CD4-positive, alpha-beta memory T cell (primary cell): ENCODE results near the gene WDR91. TPM values are rescaled to one million over a fixed set of nuclear protein-coding genes. Genes with fewer than 3 reads are reported as not detected.
"Not testable (repeated sequence)": the region's sequence is repeated elsewhere in the genome, so short reads cannot be mapped to it uniquely, and the experiment has no call there.

Source experiments
- CTCF ChIA-PET: fragments of 350-600 bp; sonication (Branson Sonifier 250); formaldehyde crosslinking; loops from one replicate; lab custom pipeline; 2021; ENCODE audit warnings: inconsistent platforms; ENCODE audit not compliant: partially characterized antibody; lab: Charles Lee
- POLR2A ChIA-PET: fragments of 350-600 bp; sonication (Branson Sonifier 250); formaldehyde crosslinking; loops from one replicate; lab custom pipeline; 2021; ENCODE audit not compliant: partially characterized antibody; lab: Charles Lee
- DNase-seq, 5 donors: peaks; one replicate each; pipeline versions ENCODE4 v3.0.0 to v3.0.0-alpha.2; 2020 to 2022; ENCODE audit warnings: mixed read lengths in 1 of 5
- H3K27ac ChIP-seq: one replicate; pipeline ENCODE4 v1.7.0; 2013; ENCODE audit warnings: low read depth, low read length
- H3K27me3 ChIP-seq: 2 replicates; pipeline ENCODE4 v1.7.0; 2013; ENCODE audit warnings: mild to moderate bottlenecking, low read length, moderate library complexity; ENCODE audit not compliant: insufficient read depth
- H3K36me3 ChIP-seq: 2 replicates; pipeline ENCODE4 v1.7.0; 2013; ENCODE audit warnings: mild to moderate bottlenecking, low read length, moderate library complexity; ENCODE audit not compliant: insufficient read depth
- H3K4me1 ChIP-seq: 2 replicates; pipeline ENCODE4 v1.7.0; 2013; ENCODE audit warnings: mild to moderate bottlenecking, low read length, moderate library complexity; ENCODE audit not compliant: insufficient read depth
- H3K4me3 ChIP-seq, 2 donors: one replicate each; pipeline ENCODE4 v1.7.0; 2013; ENCODE audit warnings: low read length in 2 of 2, mild to moderate bottlenecking in 1 of 2
- H3K9me3 ChIP-seq, 2 donors: one replicate each; pipeline ENCODE4 v1.7.0; 2013; ENCODE audit warnings: low read length in 2 of 2, control low read depth in 1 of 2; ENCODE audit not compliant: control insufficient read depth in 1 of 2
- H3K27ac Mint-ChIP-seq, 7 donors: one replicate each; pipeline ENCODE4 v1.8.0; 2020 to 2021; ENCODE audit warnings: mixed read lengths in 7 of 7, mild to moderate bottlenecking in 6 of 7, inconsistent platforms in 3 of 7, moderate library complexity in 3 of 7
- H3K27me3 Mint-ChIP-seq, 2 donors: one replicate each; pipeline ENCODE4 v1.8.0; 2020 to 2021; ENCODE audit warnings: mixed read lengths in 2 of 2
- H3K36me3 Mint-ChIP-seq, 2 donors: one replicate each; pipeline ENCODE4 v1.8.0; 2020 to 2021; ENCODE audit warnings: mixed read lengths in 2 of 2, inconsistent platforms in 1 of 2, mild to moderate bottlenecking in 1 of 2
- H3K4me1 Mint-ChIP-seq, 4 donors: one replicate each; pipeline ENCODE4 v1.8.0; 2020 to 2021; ENCODE audit warnings: mixed read lengths in 4 of 4, mild to moderate bottlenecking in 1 of 4
- H3K4me3 Mint-ChIP-seq, 8 donors: one replicate each; pipeline ENCODE4 v1.8.0; 2020 to 2021; ENCODE audit warnings: mixed read lengths in 8 of 8, mild to moderate bottlenecking in 7 of 8, moderate library complexity in 6 of 8, inconsistent platforms in 3 of 8
- H3K9me3 Mint-ChIP-seq, 8 donors: one replicate each; pipeline ENCODE4 v1.8.0; 2020 to 2021; ENCODE audit warnings: mixed read lengths in 8 of 8, mild to moderate bottlenecking in 5 of 8, inconsistent platforms in 3 of 8, moderate library complexity in 1 of 8
- intact Hi-C: fragments of 100-400 bp; cut with micrococcal nuclease; formaldehyde crosslinking; loops from one replicate; pipeline ENCODE4 v1.15.1; 2023
- polyA plus RNA-seq, 2 donors: library from polyadenylated mRNA; unstranded; fragments of 300-500 nt; fragmentation: Illumina TruSeq; gene quantifications; one replicate each; pipeline ENCODE4 v1.2.3, GENCODE V29; 2021
- total RNA-seq, 2 experiments: library from RNA; stranded (reverse); gene quantifications; one replicate each; pipeline ENCODE4 v1.2.3, GENCODE V29; 2021

The WDR91 gene
- total and polyA plus RNA-seq, 4 experiments from 2014 or later, result 2.3 to 29.4 (median 19.0) TPM

GRCh38 chr7:135215180-135215579 is 3.9 kb upstream of the WDR91 start:
- H3K9me3 Mint-ChIP-seq, result no peaks in the 10 kb centered on the region

DNA sequence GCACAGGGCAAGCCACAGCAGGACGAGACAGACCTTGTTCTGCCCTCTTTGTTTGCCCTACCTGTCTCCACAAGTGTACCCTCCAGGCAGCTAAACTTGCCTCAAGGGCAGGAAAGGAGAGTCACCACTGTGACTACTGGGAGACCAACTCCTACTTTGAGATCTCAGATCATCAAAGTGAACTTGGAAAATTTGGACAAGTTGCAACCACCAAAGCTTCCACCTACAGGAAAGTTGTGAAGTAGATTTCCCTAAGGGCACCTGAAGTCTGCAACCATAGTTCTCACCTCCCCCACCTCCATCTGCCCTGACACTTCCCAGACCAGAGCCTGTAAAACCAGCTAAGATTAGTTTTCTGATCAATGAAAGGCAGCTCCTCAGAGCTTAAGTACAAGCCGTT is 2.5 kb upstream of the WDR91 start:
- Histone ChIP-seq H3K9me3 (no peaks in the 10 kb centered on the region), H3K4me3 (no peak overlapping the region), H3K4me1 (peaks cover 19% of the 10 kb centered on the region), H3K27ac (no peak overlapping the region), H3K36me3 (no peaks in the 10 kb centered on the region), H3K27me3 (no peaks in the 10 kb centered on the region)
- POLR2A ChIA-PET, result interaction anchor here (0.7 kb wide), 1 partner anchor 43 kb away, joined by 4 read pairs; the partner anchor contains the start of gene CYREN
- Mint-ChIP-seq H3K27ac (peak overlapping the region in 1 of 7 donors; percentile 39), H3K4me1 (peaks cover 7 to 28% (median 16%) of the 10 kb centered on the region in 4 donors), H3K9me3 (no peaks in the 10 kb centered on the region), H3K4me3 (peak overlapping the region in 4 of 8 donors; percentile 24 to 79 (median 45)), H3K36me3 (peaks cover 0 to 6% of the 10 kb centered on the region in 2 donors), H3K27me3 (peaks cover 2 to 4% of the 10 kb centered on the region in 2 donors)
- intact Hi-C loops, result no loop called here
- CTCF ChIA-PET, result interaction anchor here (1.2 to 2.2 kb wide), 3 partner anchors 43 to 228 kb away, joined by 3 to 10 read pairs (median 4); partner anchors contain the start of genes AGBL3 and CYREN
- DNase-seq, result no peak

More at GRCh38 chr7:135215180-135215579, 3.9 kb upstream of the WDR91 start:
- H3K36me3 ChIP-seq, result no peaks in the 10 kb centered on the region
- no peak for DNase-seq
- peaks cover 14% of the 10 kb centered on the region for H3K4me1 ChIP-seq
- H3K27ac ChIP-seq, result no peak overlapping the region
- peaks cover 6 to 17% (median 10%) of the 10 kb centered on the region in 4 donors for H3K4me1 Mint-ChIP-seq
- ChIA-PET POLR2A (no interaction called here), CTCF (interaction anchor here (1.0 to 2.2 kb wide), 3 partner anchors 9 to 229 kb away, joined by 3 to 10 read pairs (median 4); partner anchors contain the start of genes AGBL3 and CYREN)
- H3K27ac Mint-ChIP-seq, result peak overlapping the region in 1 of 7 donors; percentile 29
- H3K4me3 ChIP-seq, result no peak overlapping the region
- peaks cover 0 to 6% of the 10 kb centered on the region in 2 donors for H3K36me3 Mint-ChIP-seq
- no peak overlapping the region for H3K4me3 Mint-ChIP-seq
- peaks cover 2 to 4% of the 10 kb centered on the region in 2 donors for H3K27me3 Mint-ChIP-seq
- H3K27me3 ChIP-seq, result no peaks in the 10 kb centered on the region
- intact Hi-C loops, result no loop called here
- H3K9me3 ChIP-seq, result no peaks in the 10 kb centered on the region

- H3K27ac Mint-ChIP-seq, result peak overlapping the region; percentile 88 to 96 (median 92)
- H3K36me3 ChIP-seq, H3K27me3 ChIP-seq, DNase-seq, H3K27me3 Mint-ChIP-seq, H3K9me3 Mint-ChIP-seq, H3K9me3 ChIP-seq: not testable (repeated sequence)
- POLR2A ChIA-PET, result interaction anchor here (1.0 to 3.6 kb wide), 8 partner anchors 42 to 895 kb away, joined by 3 to 40 read pairs (median 4); partner anchors contain the start of genes AGBL3, CYREN, SLC35B4 and TMEM140
- peak overlapping the region; percentile 70 for H3K27ac ChIP-seq
- H3K4me1 Mint-ChIP-seq, result peaks cover 11 to 44% (median 26%) of the 10 kb centered on the region in 4 donors
- peaks cover 8 to 14% of the 10 kb centered on the region in 2 donors for H3K36me3 Mint-ChIP-seq
- H3K4me1 ChIP-seq, result peaks cover 27% of the 10 kb centered on the region
- H3K4me3 Mint-ChIP-seq, result peak overlapping the region; percentile 91 to 99 (median 98)
- intact Hi-C loops, result loop anchor here (1.0 to 2.0 kb wide), 11 partner anchors 42 to 770 kb away; partner anchors contain the start of genes AGBL3, AKR1B1, BPGM and CNOT4
- peak overlapping the region; percentile 71 to 80 for H3K4me3 ChIP-seq
- CTCF ChIA-PET, result interaction anchor here (0.7 to 1.4 kb wide), 3 partner anchors 41 to 566 kb away, joined by 4 to 6 read pairs (median 5); partner anchors contain the start of gene TMEM140
Measured at GRCh38 chr7:135211946-135212685, 790 bp upstream of the WDR91 start.

GRCh38 chr7:135210888-135211178 is 493 bp downstream of the WDR91 start:
- POLR2A ChIA-PET, result interaction anchor here (0.6 to 3.6 kb wide), 9 partner anchors 13 to 896 kb away, joined by 3 to 40 read pairs (median 5); partner anchors contain the start of genes AGBL3, CYREN, NUP205 and SLC35B4
- no peaks in the 10 kb centered on the region for H3K27me3 ChIP-seq

DNA sequence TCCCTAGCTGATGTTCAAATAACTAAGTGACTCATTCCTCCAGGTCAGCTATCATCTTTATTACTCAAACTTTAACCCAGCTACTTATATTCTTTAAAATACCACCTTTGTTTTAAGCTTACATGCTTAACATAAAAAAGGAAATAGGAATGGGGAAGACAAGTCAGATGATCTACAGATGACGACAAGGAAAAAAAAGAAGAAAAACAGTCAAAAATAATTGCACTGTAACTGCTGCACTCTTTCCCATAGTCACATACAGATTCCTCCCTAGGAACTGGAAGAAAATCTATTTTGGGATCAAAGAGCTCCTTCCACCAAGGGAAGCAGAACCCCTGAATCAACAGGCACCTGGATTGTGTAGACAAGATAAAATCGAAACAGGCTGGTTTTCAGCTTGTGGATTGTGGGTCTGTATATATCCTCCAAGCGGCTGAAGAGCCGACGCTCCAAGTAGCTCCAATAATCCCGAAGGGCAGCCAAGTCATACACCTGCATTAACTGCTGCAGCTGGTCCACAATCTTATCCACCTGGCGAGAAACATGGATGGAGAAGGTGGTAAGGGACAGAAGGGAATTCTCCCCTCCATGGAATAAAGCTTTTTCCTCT is 2.0 kb downstream of the WDR91 start:
- intact Hi-C loops, result no loop called here
- Histone ChIP-seq H3K4me1 (peaks cover 27% of the 10 kb centered on the region), H3K27ac (no peak overlapping the region), H3K36me3 (no peaks in the 10 kb centered on the region), H3K9me3 (no peaks in the 10 kb centered on the region), H3K4me3 (no peak overlapping the region), H3K27me3 (no peaks in the 10 kb centered on the region)
- Mint-ChIP-seq H3K36me3 (peaks cover 25 to 32% of the 10 kb centered on the region in 2 donors), H3K4me1 (peaks cover 16 to 46% (median 30%) of the 10 kb centered on the region in 4 donors), H3K4me3 (peak overlapping the region in 5 of 8 donors; percentile 8 to 61 (median 36)), H3K9me3 (no peaks in the 10 kb centered on the region), H3K27ac (peak overlapping the region in 1 of 7 donors; percentile 92), H3K27me3 (no peaks in the 10 kb centered on the region)
- ChIA-PET POLR2A (interaction anchor here (1.4 to 3.6 kb wide), 4 partner anchors 12 to 563 kb away, joined by 3 to 40 read pairs (median 17); partner anchors contain the start of genes CYREN and TMEM140), CTCF (interaction anchor here (0.8 to 3.1 kb wide), 4 partner anchors 12 to 223 kb away, joined by 3 to 12 read pairs (median 4); partner anchors contain the start of gene AGBL3)
- no peak for DNase-seq

More at GRCh38 chr7:135210888-135211178, 493 bp downstream of the WDR91 start:
- Histone ChIP-seq H3K9me3 (no peaks in the 10 kb centered on the region), H3K27ac (peak overlapping the region; percentile 85), H3K36me3 (no peaks in the 10 kb centered on the region), H3K4me3 (peak overlapping the region; percentile 59 to 71), H3K4me1 (peaks cover 27% of the 10 kb centered on the region)
- Mint-ChIP-seq H3K27me3 (no peaks in the 10 kb centered on the region), H3K9me3 (no peaks in the 10 kb centered on the region), H3K36me3 (peaks cover 14 to 21% of the 10 kb centered on the region in 2 donors), H3K4me3 (peak overlapping the region; percentile 96 to 99 (median 98)), H3K27ac (peak overlapping the region; percentile 92 to 99 (median 99)), H3K4me1 (peaks cover 13 to 46% (median 30%) of the 10 kb centered on the region in 4 donors)
- no peak for DNase-seq
- intact Hi-C loops, result loop anchor here (1.0 to 2.0 kb wide), 11 partner anchors 41 to 771 kb away; partner anchors contain the start of genes AGBL3, AKR1B1, BPGM and CNOT4
- CTCF ChIA-PET, result interaction anchor here (0.9 to 3.1 kb wide), 6 partner anchors 8 to 565 kb away, joined by 3 to 12 read pairs (median 4); partner anchors contain the start of genes AGBL3 and TMEM140

DNA sequence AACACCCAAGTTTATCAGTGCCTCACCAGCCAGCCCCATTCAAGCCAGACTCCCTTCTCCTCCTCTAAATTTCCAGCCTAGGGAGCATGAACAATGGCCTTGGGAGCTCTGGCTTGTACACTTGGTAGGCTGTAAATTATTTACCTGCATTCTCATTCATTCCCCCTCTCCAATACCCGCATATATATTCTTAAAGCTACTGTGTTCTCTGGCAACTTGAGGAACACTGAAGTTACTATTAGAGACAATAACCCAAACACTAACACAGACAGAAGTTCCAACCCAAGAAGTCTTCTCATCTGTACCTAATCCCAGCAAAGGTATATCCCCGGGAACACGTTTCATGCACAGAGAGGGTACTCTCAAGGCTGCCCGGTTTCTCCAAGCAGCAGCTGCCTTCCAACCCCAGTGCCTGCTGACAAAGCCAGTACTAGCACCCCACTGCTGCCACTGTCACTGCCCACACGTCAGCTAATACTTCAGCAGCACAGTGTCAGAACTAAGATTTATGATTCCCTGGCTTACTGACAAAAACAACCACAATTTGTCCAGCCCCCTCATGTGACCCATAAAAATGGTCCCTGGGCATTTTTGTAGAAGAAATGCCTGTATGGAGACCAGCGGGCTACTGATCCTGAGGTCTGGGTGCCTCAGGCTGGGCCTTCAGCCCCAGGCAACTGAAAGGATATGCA is 3.1 kb downstream of the WDR91 start:
- no peak overlapping the region for H3K27ac ChIP-seq
- no peak overlapping the region for H3K4me3 ChIP-seq
- no peaks in the 10 kb centered on the region for H3K27me3 ChIP-seq
- intact Hi-C loops, result no loop called here
- H3K27ac Mint-ChIP-seq, result peak overlapping the region in 2 of 7 donors; percentile 13 to 46
- no peaks in the 10 kb centered on the region for H3K9me3 ChIP-seq
- no peak for DNase-seq
- H3K36me3 Mint-ChIP-seq, result peaks cover 36 to 42% of the 10 kb centered on the region in 2 donors
- POLR2A ChIA-PET, result no interaction called here
- H3K36me3 ChIP-seq, result peaks cover 1% of the 10 kb centered on the region
- H3K27me3 Mint-ChIP-seq, result no peaks in the 10 kb centered on the region
- H3K4me1 ChIP-seq, result peaks cover 27% of the 10 kb centered on the region
- CTCF ChIA-PET, result interaction anchor here (0.8 kb wide), 1 partner anchor 37 kb away, joined by 4 read pairs; no protein-coding TSS in a partner anchor
- H3K4me1 Mint-ChIP-seq, result peaks cover 16 to 51% (median 30%) of the 10 kb centered on the region in 4 donors
- H3K4me3 Mint-ChIP-seq, result peak overlapping the region in 5 of 8 donors; percentile 9 to 49 (median 20)
- no peaks in the 10 kb centered on the region for H3K9me3 Mint-ChIP-seq
